HL-60 (cell line): ENCODE data around the gene RALY.

Experiments
- DNase-seq, 2 experiments: peaks; one replicate each; pipeline ENCODE4 v3.0.0-alpha.2; 2010 to 2020; ENCODE audit warnings: low read depth in 1 of 2, low spot score in 1 of 2
- H3K27ac ChIP-seq: fragments of 250-450 bp; sonication (Bioruptor Pico); replicated peaks from 2 replicates; pipeline ENCODE4 v1.5.1; 2020; ENCODE audit warnings: mild to moderate bottlenecking, moderate library complexity
- H3K27me3 ChIP-seq: fragments of 250-450 bp; sonication (Bioruptor Pico); 2 replicates; pipeline ENCODE4 v1.5.1; 2021; ENCODE audit warnings: mild to moderate bottlenecking, moderate library complexity; ENCODE audit not compliant: insufficient read depth, poor library complexity, severe bottlenecking
- H3K4me3 ChIP-seq: replicated peaks from 2 replicates; pipeline ENCODE4 v1.5.1; 2011; ENCODE audit warnings: mild to moderate bottlenecking, control low read depth, low read length; ENCODE audit not compliant: insufficient read depth
- GABPA ChIP-seq: IDR thresholded peaks from 2 replicates; pipeline ENCODE4 v1.6.1; 2012; ENCODE audit warnings: low read depth
- POLR2AphosphoS5 ChIP-seq: IDR thresholded peaks from 2 replicates; pipeline ENCODE4 v1.6.1; 2012; ENCODE audit warnings: low read depth
- REST ChIP-seq: IDR thresholded peaks from 2 replicates; pipeline ENCODE4 v1.6.1; 2012; ENCODE audit warnings: low read depth; ENCODE audit not compliant: insufficient replicate concordance
- SPI1 ChIP-seq: IDR thresholded peaks from 2 replicates; pipeline ENCODE4 v1.6.1; 2012; ENCODE audit warnings: low read depth, mild to moderate bottlenecking, borderline replicate concordance
- TF ChIP-seq, protein P1 (sequence below): IDR thresholded peaks from one replicate; pipeline ENCODE4 v1.5.1; 2011; ENCODE audit warnings: low read length, control low read depth, inconsistent platforms; ENCODE audit not compliant: insufficient read depth

The RALY gene

GRCh38 chr20:34076952-34077351, 83.2 kb downstream of the RALY start:
- Histone ChIP-seq H3K4me3 (no peak overlapping the region), H3K27ac (no peak overlapping the region), H3K27me3 (no peaks in the 10 kb centered on the region)
- TF ChIP-seq, protein P1, sequence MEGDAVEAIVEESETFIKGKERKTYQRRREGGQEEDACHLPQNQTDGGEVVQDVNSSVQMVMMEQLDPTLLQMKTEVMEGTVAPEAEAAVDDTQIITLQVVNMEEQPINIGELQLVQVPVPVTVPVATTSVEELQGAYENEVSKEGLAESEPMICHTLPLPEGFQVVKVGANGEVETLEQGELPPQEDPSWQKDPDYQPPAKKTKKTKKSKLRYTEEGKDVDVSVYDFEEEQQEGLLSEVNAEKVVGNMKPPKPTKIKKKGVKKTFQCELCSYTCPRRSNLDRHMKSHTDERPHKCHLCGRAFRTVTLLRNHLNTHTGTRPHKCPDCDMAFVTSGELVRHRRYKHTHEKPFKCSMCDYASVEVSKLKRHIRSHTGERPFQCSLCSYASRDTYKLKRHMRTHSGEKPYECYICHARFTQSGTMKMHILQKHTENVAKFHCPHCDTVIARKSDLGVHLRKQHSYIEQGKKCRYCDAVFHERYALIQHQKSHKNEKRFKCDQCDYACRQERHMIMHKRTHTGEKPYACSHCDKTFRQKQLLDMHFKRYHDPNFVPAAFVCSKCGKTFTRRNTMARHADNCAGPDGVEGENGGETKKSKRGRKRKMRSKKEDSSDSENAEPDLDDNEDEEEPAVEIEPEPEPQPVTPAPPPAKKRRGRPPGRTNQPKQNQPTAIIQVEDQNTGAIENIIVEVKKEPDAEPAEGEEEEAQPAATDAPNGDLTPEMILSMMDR = no peak
- no peak for TF ChIP-seq POLR2AphosphoS5
- no peak for TF ChIP-seq REST
- no peak for TF ChIP-seq SPI1
- no peak for TF ChIP-seq GABPA
- no peak for DNase-seq

GRCh38 chr20:34078540-34078939, 84.8 kb downstream of the RALY start:
- DNase-seq = no peak
- H3K4me3 ChIP-seq = no peak overlapping the region
- no peak overlapping the region for H3K27ac ChIP-seq
- H3K27me3 ChIP-seq = no peaks in the 10 kb centered on the region
- TF ChIP-seq, protein P1 = no peak
- TF ChIP-seq REST (no peak), SPI1 (no peak), GABPA (no peak), POLR2AphosphoS5 (no peak)

DNA sequence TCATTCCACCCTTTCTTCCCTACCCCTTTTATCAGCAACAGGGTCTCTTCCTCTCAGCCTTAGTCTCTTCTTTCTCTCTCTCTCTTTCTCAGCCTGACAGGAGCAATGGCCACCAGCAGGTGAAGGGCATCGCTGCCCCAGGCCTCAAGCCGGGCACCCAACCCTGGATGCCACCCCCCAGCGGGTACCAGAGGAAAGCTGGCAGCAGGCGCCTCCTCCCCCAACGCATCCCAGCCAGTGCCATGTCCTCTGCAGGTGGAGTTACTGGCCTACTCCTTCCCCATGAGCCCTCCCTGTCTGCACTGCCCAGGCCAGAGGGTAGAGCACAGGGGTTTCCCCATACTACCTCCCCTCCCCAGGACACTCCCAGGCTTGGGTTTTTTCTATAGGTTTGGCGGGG, 86.1 kb downstream of the RALY start:
- no peaks in the 10 kb centered on the region for H3K27me3 ChIP-seq
- no peak overlapping the region for H3K4me3 ChIP-seq
- DNase-seq = no peak
- TF ChIP-seq REST (no peak), GABPA (no peak), SPI1 (no peak), POLR2AphosphoS5 (no peak)
- TF ChIP-seq, protein P1 = no peak
- no peak overlapping the region for H3K27ac ChIP-seq
